Small intestine (tissue), 7 donors: Measurements from ENCODE around the gene COL27A1. TPM values are rescaled to one million over a fixed set of nuclear protein-coding genes. Genes with fewer than 3 reads are reported as not detected.

Source experiments
- DNase-seq, 2 donors: peaks; one replicate each; pipeline versions ENCODE4 v3.0.0 to v3.0.0-alpha.2; 2013
- FAIRE-seq: peaks from 2 replicates; lab custom pipeline; 2012; peaks lifted over from hg19 to GRCh38; lab: Jason Lieb, UNC
- H3K27ac ChIP-seq, 3 donors: one replicate each; pipeline ENCODE4 v1.5.1; 2013; ENCODE audit warnings: low read length in 2 of 3, mild to moderate bottlenecking in 2 of 3, control low read depth in 1 of 3, inconsistent platforms in 1 of 3, low read depth in 1 of 3, moderate library complexity in 1 of 3
- H3K27me3 ChIP-seq, 3 donors: one replicate each; pipeline ENCODE4 v1.6.1; 2013; ENCODE audit warnings: low read length in 3 of 3, inconsistent platforms in 1 of 3; ENCODE audit not compliant: control insufficient read depth in 3 of 3, insufficient read depth in 3 of 3
- H3K36me3 ChIP-seq, 3 donors: one replicate each; pipeline ENCODE4 v1.6.1; 2013; ENCODE audit warnings: low read length in 3 of 3, inconsistent platforms in 1 of 3, low read depth in 1 of 3, mild to moderate bottlenecking in 1 of 3, moderate library complexity in 1 of 3; ENCODE audit not compliant: control insufficient read depth in 3 of 3, insufficient read depth in 2 of 3
- H3K4me1 ChIP-seq, 3 donors: one replicate each; pipeline ENCODE4 v1.6.1; 2013; ENCODE audit warnings: low read length in 2 of 3, inconsistent platforms in 1 of 3, low read depth in 1 of 3, mild to moderate bottlenecking in 1 of 3, moderate library complexity in 1 of 3; ENCODE audit not compliant: control insufficient read depth in 3 of 3, insufficient read depth in 2 of 3
- H3K4me3 ChIP-seq, 3 donors: one replicate each; pipeline ENCODE4 v1.5.1; 2013; ENCODE audit warnings: low read length in 3 of 3, control low read depth in 1 of 3, inconsistent platforms in 1 of 3, low read depth in 1 of 3, mild to moderate bottlenecking in 1 of 3, moderate library complexity in 1 of 3
- H3K9me3 ChIP-seq, 2 donors: one replicate each; pipeline ENCODE4 v1.6.1; 2013; ENCODE audit warnings: low read depth in 1 of 2, low read length in 1 of 2; ENCODE audit not compliant: control insufficient read depth in 2 of 2, insufficient read depth in 1 of 2
- WGBS, 3 donors: extraction: QIAGEN DNeasy Blood & Tissue Kit; methylation state at CpG; one replicate each; pipeline ENCODE4 v1.1.7; 2013; 5-methylcytosine and 5-hydroxymethylcytosine counted together
- polyA plus RNA-seq, 4 donors: library from polyadenylated mRNA; stranded (reverse) in 3 of 4; unstranded in 1 of 4; fragments of 200-250 nt in 3 of 4; fragments of 120-200 nt in 1 of 4; gene quantifications; one replicate each; pipeline versions ENCODE4 v1.2.1 to v1.2.3, GENCODE V29; 2013
- donor health status: healthy with polysubstance abuse.
- donor health status: control.
- donor health status: control.
- donor health status: Bipolar disorder and iron deficiency.
- donor health status: healthy.

Gene COL27A1
- polyA plus RNA-seq, 4 donors = 0.45 to 123 (median 1.8) TPM

DNA sequence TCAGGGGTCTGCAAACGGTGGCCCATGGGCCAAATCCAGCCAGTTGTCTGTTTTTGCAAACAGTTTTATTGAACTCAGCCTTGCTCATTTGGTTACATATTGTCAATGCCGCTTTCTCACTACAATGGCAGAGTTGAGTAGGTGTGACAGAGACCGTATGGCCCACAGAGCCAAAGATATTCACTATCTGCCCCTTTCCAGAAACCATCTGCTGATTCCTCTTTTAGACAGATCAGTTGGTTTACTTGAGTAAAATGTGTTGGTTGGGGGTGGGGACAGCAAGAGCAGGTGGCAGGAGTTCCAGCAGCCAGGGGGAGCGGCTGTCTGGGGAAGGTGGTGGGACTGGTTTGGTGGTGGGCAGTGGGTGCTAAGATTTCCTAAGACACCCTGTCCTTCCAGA lies 54.8 kb downstream of the COL27A1 start:
- WGBS, 3 donors = 86 to 91% (median 87%) methylated on average over 4 of the region's 4 CpGs
- Histone ChIP-seq H3K36me3 (peaks cover 0 to 94% (median 0%) of the 10 kb centered on the region in 3 donors), H3K4me3 (no peak overlapping the region), H3K9me3 (no peaks in the 10 kb centered on the region), H3K4me1 (peaks cover 0 to 32% (median 0%) of the 10 kb centered on the region in 3 donors), H3K27me3 (no peaks in the 10 kb centered on the region), H3K27ac (no peak overlapping the region)
- DNase-seq (no peak), FAIRE-seq (no peak)

DNA sequence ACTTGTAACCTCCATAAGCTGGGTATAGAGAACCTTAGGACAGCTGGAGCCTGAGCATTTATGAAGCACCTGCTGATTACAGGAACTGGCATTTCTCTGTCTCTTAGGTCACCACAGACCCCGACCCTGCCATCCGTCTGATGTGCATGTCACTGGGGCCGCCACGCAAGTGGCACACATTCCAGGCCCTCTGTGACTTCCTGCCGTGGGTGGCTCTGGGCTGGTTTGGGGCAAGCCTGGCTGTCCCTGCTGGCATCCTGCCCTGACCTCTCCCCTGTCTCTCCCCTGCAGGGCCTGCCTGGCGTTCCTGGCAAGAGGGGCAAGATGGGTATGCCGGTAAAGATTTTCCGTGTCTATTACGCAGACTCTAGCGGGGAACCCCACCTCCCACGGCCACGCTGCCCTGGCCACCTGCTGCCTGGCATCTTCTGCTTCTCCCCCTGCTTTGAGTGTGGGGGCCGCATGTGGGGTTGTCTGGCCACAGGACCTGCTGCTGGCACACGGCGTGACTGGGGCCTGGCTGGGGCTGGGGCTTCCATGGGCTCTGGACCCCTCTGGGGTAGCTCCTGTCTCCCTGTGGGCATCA lies 55.4 kb downstream of the COL27A1 start:
- Histone ChIP-seq H3K4me1 (peaks cover 0 to 32% (median 0%) of the 10 kb centered on the region in 3 donors), H3K27ac (no peak overlapping the region), H3K4me3 (no peak overlapping the region), H3K9me3 (no peaks in the 10 kb centered on the region), H3K36me3 (peaks cover 0 to 94% (median 0%) of the 10 kb centered on the region in 3 donors), H3K27me3 (no peaks in the 10 kb centered on the region)
- DNase-seq = no peak
- no peak for FAIRE-seq
- WGBS, 3 donors = 83 to 93% (median 85%) methylated on average over 15 of the region's 15 CpGs

GRCh38 chr9:114212826-114213225 lies 57.5 kb downstream of the COL27A1 start:
- no peaks in the 10 kb centered on the region for H3K9me3 ChIP-seq
- peaks cover 0 to 20% (median 0%) of the 10 kb centered on the region in 3 donors for H3K4me1 ChIP-seq
- WGBS, 3 donors = 82 to 90% (median 90%) methylated on average over 5 of the region's 5 CpGs
- H3K36me3 ChIP-seq = peaks cover 0 to 88% (median 0%) of the 10 kb centered on the region in 3 donors
- DNase-seq (no peak), FAIRE-seq (no peak)
- no peak overlapping the region for H3K4me3 ChIP-seq
- H3K27me3 ChIP-seq = no peaks in the 10 kb centered on the region
- no peak overlapping the region for H3K27ac ChIP-seq

DNA sequence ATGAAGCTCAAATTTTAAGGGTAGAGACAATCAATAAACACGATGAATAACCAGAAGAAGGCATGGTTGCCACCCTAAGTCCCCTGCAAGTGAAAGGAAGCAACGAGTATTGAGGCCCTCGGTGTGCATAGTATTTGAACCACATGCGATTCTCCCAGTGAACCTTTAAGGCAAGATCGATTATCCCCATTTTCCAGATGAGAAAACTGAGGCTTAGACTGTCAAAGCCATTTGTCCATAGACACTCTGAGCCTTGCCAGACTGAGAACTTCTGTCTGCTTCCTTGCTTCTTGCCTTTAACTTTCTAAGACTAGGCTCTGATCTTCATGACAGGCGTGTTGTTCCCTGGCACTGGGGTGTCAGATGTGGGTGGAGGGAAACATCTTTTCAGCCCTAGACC lies 58.2 kb downstream of the COL27A1 start:
- FAIRE-seq (no peak), DNase-seq (no peak)
- WGBS, 3 donors = 87 to 94% (median 90%) methylated on average over 6 of the region's 6 CpGs
- no peak overlapping the region for H3K4me3 ChIP-seq
- no peaks in the 10 kb centered on the region for H3K27me3 ChIP-seq
- H3K27ac ChIP-seq = no peak overlapping the region
- peaks cover 0 to 86% (median 0%) of the 10 kb centered on the region in 3 donors for H3K36me3 ChIP-seq
- no peaks in the 10 kb centered on the region for H3K9me3 ChIP-seq
- H3K4me1 ChIP-seq = peaks cover 0 to 20% (median 0%) of the 10 kb centered on the region in 3 donors

DNA sequence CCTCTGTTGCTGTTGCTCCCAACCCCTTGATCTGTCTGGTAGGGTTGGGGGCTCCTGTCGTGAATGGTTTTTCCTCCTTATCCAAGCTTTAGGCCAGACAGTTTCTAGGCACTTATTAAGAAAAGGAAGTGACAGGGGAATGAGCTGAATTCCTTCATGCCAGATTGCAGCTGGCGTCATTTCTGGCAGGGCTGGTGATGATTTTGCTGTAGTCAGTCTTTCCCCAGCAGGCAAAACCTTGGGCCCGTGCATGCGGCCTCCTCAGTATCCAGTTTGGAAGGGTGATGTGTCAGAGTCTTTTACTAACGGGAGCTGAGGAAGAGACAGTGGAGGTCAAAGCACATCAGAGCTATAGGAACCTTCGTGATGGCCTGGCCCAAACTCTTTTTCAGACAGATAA lies 58.8 kb downstream of the COL27A1 start:
- Histone ChIP-seq H3K36me3 (peaks cover 0 to 80% (median 0%) of the 10 kb centered on the region in 3 donors), H3K27ac (no peak overlapping the region), H3K4me3 (no peak overlapping the region), H3K4me1 (peaks cover 0 to 23% (median 0%) of the 10 kb centered on the region in 3 donors), H3K9me3 (no peaks in the 10 kb centered on the region), H3K27me3 (no peaks in the 10 kb centered on the region)
- WGBS, 3 donors = 74 to 86% (median 84%) methylated on average over 6 of the region's 6 CpGs
- no peak for FAIRE-seq
- DNase-seq = no peak

DNA sequence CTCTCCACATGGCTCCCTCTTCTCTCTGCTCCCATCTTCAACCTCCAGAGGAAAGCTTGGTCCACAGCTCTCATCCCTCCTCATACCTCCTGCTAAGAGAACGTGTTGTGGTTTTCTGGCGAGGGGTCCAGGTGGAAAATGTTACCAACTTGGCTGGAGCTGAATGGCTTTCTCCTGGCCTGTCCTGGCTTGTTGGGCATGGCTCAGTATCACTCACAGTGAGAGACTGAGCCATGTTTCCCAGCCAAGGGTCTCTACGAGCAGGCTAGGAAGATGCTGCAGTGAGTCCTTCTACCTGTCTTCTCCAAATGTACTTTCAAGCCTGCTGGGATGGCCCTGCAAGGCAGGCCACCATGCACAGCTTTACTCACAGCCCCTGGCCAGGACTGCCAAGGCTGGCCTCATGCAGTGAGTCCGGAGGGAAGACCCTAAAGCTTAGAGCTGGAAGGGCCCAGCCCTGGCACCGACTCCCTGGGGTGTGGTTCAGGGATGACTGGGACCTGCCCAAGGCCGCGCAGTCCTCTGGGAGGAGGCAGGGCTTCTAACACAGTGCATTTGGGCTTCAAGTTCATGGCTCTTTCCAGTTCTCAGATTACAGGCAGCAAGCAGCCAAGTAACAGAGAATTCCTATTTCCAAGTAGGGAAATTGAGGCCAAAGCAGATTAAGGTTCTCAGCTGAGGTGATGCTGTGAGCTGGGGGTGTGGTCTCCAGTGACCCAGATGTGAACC lies 59.5 kb downstream of the COL27A1 start:
- H3K4me3 ChIP-seq = no peak overlapping the region
- H3K4me1 ChIP-seq = peaks cover 0 to 30% (median 0%) of the 10 kb centered on the region in 3 donors
- H3K27me3 ChIP-seq = no peaks in the 10 kb centered on the region
- H3K9me3 ChIP-seq = no peaks in the 10 kb centered on the region
- H3K36me3 ChIP-seq = peaks cover 0 to 77% (median 0%) of the 10 kb centered on the region in 3 donors
- peak overlapping the region in 1 of 3 donors; percentile 59 for H3K27ac ChIP-seq
- FAIRE-seq = no peak
- DNase-seq = no peak
- WGBS, 3 donors = 69 to 75% (median 74%) methylated on average over 7 of the region's 7 CpGs

DNA sequence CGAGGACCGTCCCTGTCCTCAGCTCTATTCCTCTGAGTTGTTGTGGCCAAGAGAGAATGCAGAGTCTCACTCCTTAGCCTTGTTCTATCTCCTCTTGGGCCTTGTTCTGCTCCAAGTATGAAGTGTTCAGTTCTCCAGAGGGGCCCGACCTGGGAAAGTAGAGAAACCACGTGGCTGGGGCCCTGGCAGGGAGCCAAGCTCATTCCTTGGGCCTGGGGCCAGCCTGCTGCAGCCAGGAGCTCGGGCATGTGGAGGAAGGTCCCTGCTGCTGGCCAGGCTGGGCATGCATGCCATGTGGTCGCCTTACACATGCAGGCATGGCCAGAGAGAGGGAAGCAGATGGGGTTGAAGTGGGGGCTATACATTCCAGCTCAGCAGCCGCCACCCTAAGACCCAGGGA lies 60.7 kb downstream of the COL27A1 start:
- peaks cover 0 to 75% (median 0%) of the 10 kb centered on the region in 3 donors for H3K36me3 ChIP-seq
- H3K9me3 ChIP-seq = no peaks in the 10 kb centered on the region
- DNase-seq (peak in 1 of 2 donors; percentile 81), FAIRE-seq (no peak)
- H3K27me3 ChIP-seq = no peaks in the 10 kb centered on the region
- H3K4me1 ChIP-seq = peaks cover 0 to 40% (median 0%) of the 10 kb centered on the region in 3 donors
- 47 to 51% (median 49%) methylated on average over 7 of the region's 7 CpGs for WGBS, 3 donors
- no peak overlapping the region for H3K4me3 ChIP-seq
- peak overlapping the region in 1 of 3 donors; percentile 59 for H3K27ac ChIP-seq

GRCh38 chr9:114216976-114217375 lies 61.6 kb downstream of the COL27A1 start:
- Histone ChIP-seq H3K36me3 (peaks cover 0 to 73% (median 0%) of the 10 kb centered on the region in 3 donors), H3K4me3 (no peak overlapping the region), H3K4me1 (peaks cover 0 to 46% (median 0%) of the 10 kb centered on the region in 3 donors), H3K27me3 (no peaks in the 10 kb centered on the region), H3K27ac (no peak overlapping the region), H3K9me3 (no peaks in the 10 kb centered on the region)
- FAIRE-seq = no peak
- 85 to 90% (median 88%) methylated on average over 4 of the region's 4 CpGs for WGBS, 3 donors
- no peak for DNase-seq
